ENCODE data around the gene PEF1.

- TF ChIP-seq, protein P1, sequence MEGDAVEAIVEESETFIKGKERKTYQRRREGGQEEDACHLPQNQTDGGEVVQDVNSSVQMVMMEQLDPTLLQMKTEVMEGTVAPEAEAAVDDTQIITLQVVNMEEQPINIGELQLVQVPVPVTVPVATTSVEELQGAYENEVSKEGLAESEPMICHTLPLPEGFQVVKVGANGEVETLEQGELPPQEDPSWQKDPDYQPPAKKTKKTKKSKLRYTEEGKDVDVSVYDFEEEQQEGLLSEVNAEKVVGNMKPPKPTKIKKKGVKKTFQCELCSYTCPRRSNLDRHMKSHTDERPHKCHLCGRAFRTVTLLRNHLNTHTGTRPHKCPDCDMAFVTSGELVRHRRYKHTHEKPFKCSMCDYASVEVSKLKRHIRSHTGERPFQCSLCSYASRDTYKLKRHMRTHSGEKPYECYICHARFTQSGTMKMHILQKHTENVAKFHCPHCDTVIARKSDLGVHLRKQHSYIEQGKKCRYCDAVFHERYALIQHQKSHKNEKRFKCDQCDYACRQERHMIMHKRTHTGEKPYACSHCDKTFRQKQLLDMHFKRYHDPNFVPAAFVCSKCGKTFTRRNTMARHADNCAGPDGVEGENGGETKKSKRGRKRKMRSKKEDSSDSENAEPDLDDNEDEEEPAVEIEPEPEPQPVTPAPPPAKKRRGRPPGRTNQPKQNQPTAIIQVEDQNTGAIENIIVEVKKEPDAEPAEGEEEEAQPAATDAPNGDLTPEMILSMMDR (IDR thresholded peaks at IDR 0.05), result no peak
- no peak for TF ChIP-seq POLR2A (IDR thresholded peaks at IDR 0.05)
These were observed 52.5 kb downstream of the PEF1 start for GRCh38 chr1:31592132-31592531.

All from thyroid gland (tissue), 4 donors.